Measurements from ENCODE around the gene ARHGAP29.

DNA sequence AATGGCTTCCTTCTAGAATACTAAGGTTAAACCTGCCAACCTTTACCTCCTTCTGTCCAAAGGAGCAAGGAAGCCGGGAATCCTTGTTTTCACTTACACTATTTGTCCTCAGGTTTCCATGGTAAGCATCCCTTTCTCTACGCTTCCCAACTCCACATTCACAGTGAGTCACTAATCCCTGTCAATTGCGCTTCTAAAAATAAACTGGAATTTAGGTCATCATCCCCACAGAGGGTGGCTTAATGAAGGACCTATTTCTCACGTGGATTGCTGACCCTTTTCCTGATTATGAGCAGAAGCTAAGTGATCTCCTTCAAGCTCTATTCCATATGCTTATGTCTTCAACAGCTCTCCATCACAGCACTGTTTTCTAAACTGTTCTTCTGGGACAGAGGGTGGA, 76.6 kb downstream of the ARHGAP29 start:
- TF ChIP-seq GATA2 (IDR thresholded peaks at IDR 0.05; ENCODE audit: low read depth, low read length), result no peak
- no peak for TF ChIP-seq GATA3 (IDR thresholded peaks at IDR 0.05; ENCODE audit: low read depth, low read length)

Data from SH-SY5Y (cell line).